ENCODE measurements around the gene PCBP3.

DNA sequence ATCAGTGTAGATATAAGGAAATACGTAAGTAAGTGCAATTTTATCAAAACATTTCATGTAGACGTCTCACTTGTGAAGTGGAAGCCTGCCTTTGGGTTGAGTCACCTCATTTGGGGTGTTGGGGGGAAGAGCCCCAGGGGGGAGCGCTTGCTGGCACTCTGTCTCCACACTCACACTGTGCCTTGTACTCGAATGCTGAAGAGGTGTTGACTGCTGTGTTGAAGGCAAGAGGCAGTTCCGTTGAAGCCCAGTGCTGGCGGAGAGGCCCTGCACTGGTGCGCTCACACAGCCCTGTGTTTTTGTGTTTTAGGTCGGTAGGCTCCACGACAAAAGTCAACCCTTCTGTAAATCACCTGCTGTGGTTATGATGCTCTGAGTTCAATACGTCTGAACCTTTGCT, 206.1 kb downstream of the PCBP3 start:
- TF ChIP-seq CTCF (IDR thresholded peaks at IDR 0.05; ENCODE audit: low read length) (no peak), EZH2 (optimal IDR thresholded peaks at IDR 0.05; ENCODE audit: low read depth, low read length) (no peak)

All from MM.1S (cell line).